Measurements from ENCODE around the gene DEFB125.

DNA sequence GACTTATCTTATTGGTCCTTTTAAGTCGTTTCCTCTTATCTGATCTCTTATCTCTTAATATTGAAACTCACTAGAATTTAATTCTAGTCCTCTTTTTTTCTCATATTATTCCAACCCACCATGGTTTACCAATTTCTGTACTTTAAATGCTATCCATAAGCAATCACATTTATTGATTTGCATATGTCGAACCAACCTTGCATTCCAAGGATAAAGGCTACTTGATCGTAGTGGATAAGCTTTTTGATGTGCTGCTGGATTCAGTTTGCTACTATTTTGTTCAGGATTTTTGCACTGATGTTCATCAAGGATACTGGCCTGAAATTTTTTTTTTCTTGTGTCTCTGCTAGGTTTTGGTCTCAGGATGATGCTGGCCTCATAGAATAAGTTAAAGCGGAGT is 7.7 kb downstream of the DEFB125 start:
- TF ChIP-seq, protein P1, sequence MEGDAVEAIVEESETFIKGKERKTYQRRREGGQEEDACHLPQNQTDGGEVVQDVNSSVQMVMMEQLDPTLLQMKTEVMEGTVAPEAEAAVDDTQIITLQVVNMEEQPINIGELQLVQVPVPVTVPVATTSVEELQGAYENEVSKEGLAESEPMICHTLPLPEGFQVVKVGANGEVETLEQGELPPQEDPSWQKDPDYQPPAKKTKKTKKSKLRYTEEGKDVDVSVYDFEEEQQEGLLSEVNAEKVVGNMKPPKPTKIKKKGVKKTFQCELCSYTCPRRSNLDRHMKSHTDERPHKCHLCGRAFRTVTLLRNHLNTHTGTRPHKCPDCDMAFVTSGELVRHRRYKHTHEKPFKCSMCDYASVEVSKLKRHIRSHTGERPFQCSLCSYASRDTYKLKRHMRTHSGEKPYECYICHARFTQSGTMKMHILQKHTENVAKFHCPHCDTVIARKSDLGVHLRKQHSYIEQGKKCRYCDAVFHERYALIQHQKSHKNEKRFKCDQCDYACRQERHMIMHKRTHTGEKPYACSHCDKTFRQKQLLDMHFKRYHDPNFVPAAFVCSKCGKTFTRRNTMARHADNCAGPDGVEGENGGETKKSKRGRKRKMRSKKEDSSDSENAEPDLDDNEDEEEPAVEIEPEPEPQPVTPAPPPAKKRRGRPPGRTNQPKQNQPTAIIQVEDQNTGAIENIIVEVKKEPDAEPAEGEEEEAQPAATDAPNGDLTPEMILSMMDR (IDR thresholded peaks at IDR 0.05), result no peak
- TF ChIP-seq POLR2A (IDR thresholded peaks at IDR 0.05), result no peak

Measured in Peyer's patch (tissue), 4 donors.